T1000 (cell line): ENCODE results near the gene KCNH4.
"Not testable (repeated sequence)": the region's sequence is repeated elsewhere in the genome, so short reads cannot be mapped to it uniquely, and the experiment has no call there.

ENCODE experiments used
- DNase-seq: peaks from one replicate; lab custom pipeline; 2025; ENCODE audit warnings: mixed read lengths; lab: John Stamatoyannopoulos, UW

Gene KCNH4

DNA sequence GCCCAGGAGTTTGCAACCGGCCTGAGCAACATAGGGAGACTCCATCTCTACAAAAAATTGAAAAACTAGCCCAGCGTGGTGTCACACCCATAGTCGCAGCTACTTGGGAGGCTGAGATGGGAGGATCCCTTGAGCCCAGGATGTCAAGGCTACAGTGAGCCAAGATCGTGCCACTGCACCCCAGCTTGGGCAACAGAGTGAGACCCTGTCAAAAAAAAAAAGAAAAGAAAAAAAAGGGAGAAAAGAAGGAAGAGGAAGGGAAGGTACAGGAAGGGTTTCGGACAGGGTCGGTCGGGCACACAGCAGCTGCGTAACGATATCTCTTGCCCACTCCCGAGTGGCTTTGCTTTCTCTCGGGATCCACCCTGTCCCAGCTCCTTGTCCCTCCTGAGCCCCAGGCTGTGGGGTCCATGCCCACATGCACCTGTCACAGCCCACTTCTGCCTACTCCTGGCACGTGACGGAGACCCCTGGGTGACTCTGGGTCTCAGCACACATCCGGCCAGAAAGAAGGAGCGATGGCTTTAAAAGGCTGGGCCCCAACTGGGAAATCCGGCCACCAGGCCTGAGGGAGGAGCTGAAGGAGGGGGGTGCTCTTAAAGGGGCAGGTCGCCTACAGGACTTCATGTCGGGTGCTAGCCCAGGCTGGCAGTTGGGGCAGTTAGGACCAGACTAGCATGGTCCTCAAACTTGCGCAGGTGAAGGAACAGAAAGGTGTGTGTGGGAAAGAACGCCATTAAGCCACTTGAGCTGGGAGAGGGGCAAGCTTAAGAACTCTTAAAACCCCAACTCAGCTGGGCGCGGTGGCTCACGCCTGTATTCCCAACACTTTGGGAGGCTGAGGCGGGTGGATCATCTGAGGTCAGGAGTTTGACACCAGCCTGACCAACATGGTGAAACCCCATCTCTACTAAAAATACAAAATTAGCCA lies 13.3 kb upstream of the KCNH4 start, which contains the start of gene GHDC:
TSS of gene GHDC (minus strand) at position 526 of the 931 bp plus-strand sequence. CDS start 913 bp downstream, outside the sequence.
- DNase-seq: peak; percentile 23

- no peak for DNase-seq
These were observed 12.4 kb upstream of the KCNH4 start for GRCh38 chr17:42193216-42193968.

- DNase-seq: no peak
These were observed 11.5 kb upstream of the KCNH4 start for GRCh38 chr17:42192189-42193126.

GRCh38 chr17:42191275-42191608 lies 10.3 kb upstream of the KCNH4 start:
- no peak for DNase-seq

GRCh38 chr17:42190491-42191274 lies 9.7 kb upstream of the KCNH4 start:
- DNase-seq: no peak

- DNase-seq: no peak
These were observed 8.7 kb upstream of the KCNH4 start for GRCh38 chr17:42189651-42189965.

GRCh38 chr17:42188749-42189650 lies 8.1 kb upstream of the KCNH4 start:
- no peak for DNase-seq

- no peak for DNase-seq
These were observed 6.9 kb upstream of the KCNH4 start for GRCh38 chr17:42187833-42188232.

GRCh38 chr17:42186191-42186590 lies 5.2 kb upstream of the KCNH4 start:
- not testable (repeated sequence) for DNase-seq

DNA sequence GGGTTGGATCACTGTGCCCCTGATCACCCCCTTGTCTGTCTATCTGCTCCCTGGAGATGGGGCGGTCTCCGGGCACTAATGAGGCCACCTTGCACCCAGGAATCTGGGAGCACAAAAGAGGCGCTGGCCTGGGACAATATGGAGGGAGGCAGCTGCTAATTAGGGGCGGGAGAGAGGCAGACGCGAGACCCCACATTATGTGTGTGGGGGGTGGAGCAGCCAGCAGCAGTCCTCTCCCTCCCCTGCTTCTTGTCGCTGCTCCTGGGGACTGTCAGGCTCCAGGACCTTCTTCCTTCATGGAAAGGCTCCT lies 4.6 kb upstream of the KCNH4 start:
- no peak for DNase-seq

DNA sequence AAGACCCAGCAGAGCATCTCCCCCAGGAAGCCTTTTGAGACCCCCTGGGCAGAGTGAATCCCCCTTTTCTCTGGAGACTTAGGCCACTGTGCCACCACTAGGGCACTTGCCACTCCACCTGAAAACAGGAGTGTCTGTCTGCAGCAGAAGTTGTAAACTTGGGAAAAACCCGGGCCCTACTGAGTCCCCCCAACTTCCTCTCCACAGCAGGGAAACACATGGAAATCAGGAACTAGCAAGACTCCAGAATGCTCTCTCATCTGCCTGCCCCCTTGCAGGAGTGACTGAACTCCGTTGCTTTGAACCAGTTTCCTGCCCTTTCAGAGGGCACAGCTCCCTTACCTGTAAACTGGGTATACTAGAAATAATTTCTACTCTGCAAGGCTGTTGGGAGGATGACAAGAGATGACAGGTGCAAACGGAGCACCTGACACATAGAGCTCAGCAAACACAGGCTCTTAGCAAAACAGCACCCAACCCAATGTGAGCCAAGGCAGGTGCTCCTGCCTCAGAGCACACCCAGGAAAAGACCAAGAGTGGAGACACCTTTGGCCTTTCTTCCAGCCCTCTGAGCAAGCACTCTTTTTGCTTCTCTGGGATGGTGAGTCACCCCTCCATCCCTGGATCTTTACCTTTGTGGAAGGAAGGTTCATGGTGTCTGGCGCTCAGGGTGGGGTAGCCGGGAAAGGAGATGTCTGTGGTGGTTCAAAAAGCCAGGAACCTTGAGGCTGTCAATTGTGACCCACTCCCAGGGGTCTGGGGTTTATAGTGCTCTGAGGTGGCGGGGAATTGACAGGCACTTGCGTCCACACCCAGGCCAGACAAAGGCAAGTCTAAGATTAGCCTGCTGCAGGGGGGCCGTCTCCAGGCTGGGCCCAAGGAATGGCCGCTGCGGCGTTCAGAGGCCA lies 4.0 kb upstream of the KCNH4 start, which contains the start of gene HCRT:
TSS of gene HCRT (minus strand) at position 740 of the 908 bp plus-strand sequence. CDS start at position 653, 87 bp downstream.
- DNase-seq: no peak

DNA sequence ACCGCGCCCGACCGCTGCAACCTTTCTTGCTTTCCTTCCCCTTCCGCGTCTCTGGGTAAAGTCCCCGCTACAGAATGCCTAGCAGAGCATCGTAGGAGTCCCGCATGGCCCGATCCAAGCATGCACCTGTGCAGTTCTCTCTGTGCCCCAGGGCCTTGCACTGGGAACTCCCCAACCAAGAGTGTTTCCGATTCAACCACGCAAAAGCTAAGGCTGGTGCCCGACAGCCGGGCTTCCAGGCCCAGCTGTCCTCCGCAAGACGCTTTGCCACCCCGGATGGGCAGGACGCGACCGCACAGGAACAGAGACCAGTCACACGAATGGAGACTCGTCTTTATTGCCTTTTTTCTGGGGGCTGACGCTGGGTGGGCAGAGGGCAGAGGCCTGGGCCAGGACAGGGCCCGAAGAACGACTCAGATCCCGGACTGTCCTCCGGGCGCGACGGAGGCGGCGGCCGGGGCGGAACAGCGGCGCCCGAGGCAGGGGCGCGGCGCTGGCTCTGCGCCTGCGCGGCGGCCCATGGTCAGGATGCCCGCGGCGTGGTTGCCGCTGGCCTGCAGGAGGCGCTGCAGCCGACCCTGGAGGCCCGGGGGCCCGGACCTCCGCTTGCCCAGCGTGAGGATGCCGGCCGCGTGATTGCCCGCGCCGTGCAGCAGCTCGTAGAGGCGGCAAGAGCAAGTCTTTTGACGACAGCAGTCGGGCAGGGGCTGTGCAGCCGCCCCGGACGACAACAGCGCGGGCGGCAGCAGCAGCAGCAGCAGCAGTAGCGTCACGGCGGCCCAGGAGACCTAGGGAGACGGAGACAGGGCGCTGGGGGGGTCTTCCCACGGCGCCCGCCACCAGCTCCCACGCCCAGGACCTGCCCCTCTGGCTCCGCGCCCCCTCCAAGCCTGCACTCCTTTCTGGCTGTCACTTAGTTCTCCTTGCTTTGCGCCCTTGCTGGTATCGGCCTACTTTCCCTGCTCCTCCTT lies 3.1 kb upstream of the KCNH4 start:
- DNase-seq: no peak

GRCh38 chr17:42182927-42183734 lies 2.2 kb upstream of the KCNH4 start:
- DNase-seq: no peak

GRCh38 chr17:42181851-42182207 lies 887 bp upstream of the KCNH4 start:
- no peak for DNase-seq

GRCh38 chr17:42180411-42180921 lies 476 bp downstream of the KCNH4 start:
- DNase-seq: no peak

GRCh38 chr17:42179911-42180410 lies 981 bp downstream of the KCNH4 start:
- DNase-seq: no peak

GRCh38 chr17:42179335-42179734 lies 1.6 kb downstream of the KCNH4 start:
- no peak for DNase-seq
